HepG2 (cell line): ENCODE results near the gene EXOC7. TPM values are rescaled to one million over a fixed set of nuclear protein-coding genes. Genes with fewer than 3 reads are reported as not detected.

ENCODE experiments used
- ATAC-seq: fragments of 200-7000 bp; cut with Tn5 transposase; 3 replicates; pipeline ENCODE4 v1.9.1; 2020; ENCODE audit warnings: mild to moderate bottlenecking, moderate library complexity
- BruUV-seq: library from RNA; stranded (reverse); fragments of 400-500 nt; replicated peaks from 2 replicates; lab custom pipeline; 2021; lab: Mats Ljungman, UMichigan
- CTCF ChIA-PET: fragments of 300-600 bp; formaldehyde crosslinking; extraction: SDS; loops from one replicate; lab custom pipeline; 2021; ENCODE audit warnings: low total read pairs, inconsistent platforms, low intra/inter-chr PET ratio; lab: Yijun Ruan, JAX
- POLR2A ChIA-PET: fragments of 350-600 bp; sonication (Branson Sonifier 250); formaldehyde crosslinking; loops from one replicate; lab custom pipeline; 2020; ENCODE audit warnings: antibody characterized with exemption, inconsistent platforms; lab: Yijun Ruan, JAX
- DNase-seq: peaks from one replicate; pipeline ENCODE4 v3.0.0-alpha.2; 2015; ENCODE audit warnings: low spot score
- FAIRE-seq: peaks from 3 replicates; lab custom pipeline; 2011; peaks lifted over from hg19 to GRCh38; lab: Jason Lieb, UNC
- H2AFZ ChIP-seq: one replicate; pipeline ENCODE4 v1.6.1; 2011; ENCODE audit warnings: low read length, inconsistent platforms
- H3K27ac ChIP-seq: fragments of 300-600 bp; 3 replicates; pipeline ENCODE4 v1.8.0; 2011; ENCODE audit warnings: mixed run types, mild to moderate bottlenecking, mixed read lengths, low read length, inconsistent platforms; ENCODE audit not compliant: insufficient read depth; ENCODE audit errors: extremely low read length
- H3K27me3 ChIP-seq, 2 experiments: fragments of 200-600 bp in 1 of 2; 2 replicates in 1 of 2; 3 replicates in 1 of 2; pipeline versions ENCODE4 v1.6.0 to v1.8.0; 2011; ENCODE audit warnings: low read length in 2 of 2, mild to moderate bottlenecking in 2 of 2, moderate library complexity in 2 of 2, inconsistent platforms in 1 of 2; ENCODE audit not compliant: insufficient read depth in 2 of 2, control insufficient read depth in 1 of 2
- H3K36me3 ChIP-seq, 2 experiments: fragments of 200-600 bp in 1 of 2; replicated peaks in 1 of 2; 2 replicates in 1 of 2; 3 replicates in 1 of 2; pipeline versions ENCODE4 v1.5.1 to v1.8.0; 2011; ENCODE audit warnings: low read length in 2 of 2, inconsistent platforms in 1 of 2; ENCODE audit not compliant: insufficient read depth in 2 of 2, control insufficient read depth in 1 of 2
- H3K4me1 ChIP-seq: 2 replicates; pipeline ENCODE4 v1.5.1; 2012; ENCODE audit warnings: low read length, inconsistent platforms; ENCODE audit not compliant: insufficient read depth
- H3K4me2 ChIP-seq: 2 replicates; pipeline ENCODE4 v1.6.0; 2011; ENCODE audit warnings: low read depth, low read length, inconsistent platforms
- H3K4me3 ChIP-seq, 3 experiments: fragments of 200-600 bp in 1 of 3; sonication (generic), shearing (Covaris generic) in 1 of 3; replicated peaks in 1 of 3; 2 replicates each; pipeline ENCODE4 v1.5.1; 2011 to 2016; ENCODE audit warnings: low read length in 3 of 3, inconsistent platforms in 2 of 3, low read depth in 2 of 3, mild to moderate bottlenecking in 2 of 3, control low read depth in 1 of 3, mixed read lengths in 1 of 3; ENCODE audit not compliant: insufficient read depth in 1 of 3
- H3K79me2 ChIP-seq: one replicate; pipeline ENCODE4 v1.6.1; 2011; ENCODE audit warnings: low read length, inconsistent platforms; ENCODE audit not compliant: insufficient read depth
- H3K9ac ChIP-seq: 2 replicates; pipeline ENCODE4 v1.6.0; 2011; ENCODE audit warnings: mild to moderate bottlenecking, low read depth, low read length, inconsistent platforms; ENCODE audit not compliant: insufficient read depth
- H3K9me3 ChIP-seq: 2 replicates; pipeline ENCODE4 v1.5.1; 2012; ENCODE audit warnings: mild to moderate bottlenecking, low read length
- H4K20me1 ChIP-seq: 2 replicates; pipeline ENCODE4 v1.6.0; 2011; ENCODE audit warnings: inconsistent platforms, mild to moderate bottlenecking, low read length, moderate library complexity; ENCODE audit not compliant: insufficient read depth
- MIER2 ChIP-seq: IDR thresholded peaks from 2 replicates; pipeline ENCODE4 v1.6.1; 2016; ENCODE audit warnings: missing biosample characterization, missing genetic modification reagents
- MTF2 ChIP-seq: sonication (generic); formaldehyde crosslinking; IDR thresholded peaks from 2 replicates; pipeline ENCODE4 v1.5.0; 2020; ENCODE audit warnings: missing genetic modification reagents, borderline replicate concordance
- SALL1 ChIP-seq: sonication (generic); formaldehyde crosslinking; IDR thresholded peaks from 2 replicates; pipeline ENCODE4 v1.8.0; 2022; ENCODE audit warnings: mild to moderate bottlenecking, missing genetic modification reagents
- SMC3 ChIP-seq: IDR thresholded peaks from 2 replicates; pipeline ENCODE4 v1.6.1; 2011; ENCODE audit warnings: low read length, improper control_type of control experiment
- WIZ ChIP-seq: sonication (generic); formaldehyde crosslinking; IDR thresholded peaks from 2 replicates; pipeline ENCODE4 v1.5.1; 2020; ENCODE audit warnings: mild to moderate bottlenecking, missing genetic modification reagents
- ZNF263 ChIP-seq: sonication (generic); formaldehyde crosslinking; IDR thresholded peaks from 2 replicates; pipeline ENCODE4 v1.4.0; 2020; ENCODE audit warnings: missing genetic modification reagents
- ZNF629 ChIP-seq: sonication (generic); formaldehyde crosslinking; conservative IDR thresholded peaks from 2 replicates; pipeline ENCODE4 v1.5.0; 2020; ENCODE audit warnings: missing genetic modification reagents
- ZNF816 ChIP-seq: sonication (generic); formaldehyde crosslinking; IDR thresholded peaks from 2 replicates; pipeline ENCODE4 v1.8.0; 2022; ENCODE audit warnings: missing genetic modification reagents, mild to moderate bottlenecking, borderline replicate concordance
- ZSCAN25 ChIP-seq: sonication (generic); formaldehyde crosslinking; IDR thresholded peaks from 2 replicates; pipeline ENCODE4 v1.8.0; 2022; ENCODE audit warnings: mild to moderate bottlenecking, missing genetic modification reagents
- WGBS: methylation state at CpG from one replicate; pipeline ENCODE4 v1.1.6; 2017; ENCODE audit warnings: low lambda C conversion rate; 5-methylcytosine and 5-hydroxymethylcytosine counted together
- in situ Hi-C: cut with HindIII; loops from 2 replicates; pipeline ENCODE4 v1.10.0; 2017; ENCODE audit warnings: low pct_unique_long_range_greater_than_20kb; ENCODE audit not compliant: extremely low pct_ligation_motif_present
- intact Hi-C: fragments of 100-400 bp; cut with micrococcal nuclease; formaldehyde crosslinking; loops from one replicate; pipeline ENCODE4 v1.10.0; 2022; ENCODE audit not compliant: unreplicated experiment
- polyA plus RNA-seq, 8 experiments: library from polyadenylated mRNA; depleted of rRNA in 3 of 8; stranded (reverse) in 7 of 8; unstranded in 1 of 8; fragments of >200 nt; fragmentation: Illumina TruSeq in 4 of 8; extraction: Trizol in 4 of 8; gene quantifications; 2 replicates each; pipeline versions ENCODE4 v1.2.1 to v1.2.3, GENCODE V29; 2011 to 2016; ENCODE audit warnings: low read depth in 4 of 8, missing spikeins in 1 of 8, mixed read lengths in 1 of 8; ENCODE audit not compliant: insufficient read depth in 1 of 8
- total RNA-seq, 5 experiments: library from RNA; depleted of rRNA; stranded (reverse); fragments of >200 nt; fragmentation: Illumina TruSeq; extraction: Trizol; gene quantifications; 2 replicates each; pipeline ENCODE4 v1.2.3, GENCODE V29; 2016; ENCODE audit warnings: low read depth in 1 of 5
- TF ChIP-seq, protein P1 (sequence below): sonication (generic); formaldehyde crosslinking; IDR thresholded peaks from 2 replicates; pipeline ENCODE4 v1.5.0; 2020; ENCODE audit warnings: mild to moderate bottlenecking, missing genetic modification reagents, moderate library complexity

The EXOC7 gene
- total and polyA plus RNA-seq, 2 of the 13 experiments (the other 11 are each of a cell fraction or from before 2014, with no cell fraction given) = 86.9 to 116 TPM

GRCh38 chr17:76124582-76125390 is 21.2 kb upstream of the EXOC7 start:
- no peak for TF ChIP-seq MIER2 (CRISPR knock-in tag)
- TF ChIP-seq ZNF816 (CRISPR knock-in tag) = no peak
- no peak for TF ChIP-seq WIZ (CRISPR knock-in tag)
- 0 out of 2 replicates have a peak, but pooled peaks have one; percentile 43 for TF ChIP-seq ZSCAN25 (CRISPR knock-in tag)
- TF ChIP-seq SMC3 = peak; percentile 22; the same call in 1 of the 2 replicates
- TF ChIP-seq SALL1 (CRISPR knock-in tag) = 0 out of 2 replicates have a peak, but pooled peaks have one; percentile 16
- TF ChIP-seq, protein P1, sequence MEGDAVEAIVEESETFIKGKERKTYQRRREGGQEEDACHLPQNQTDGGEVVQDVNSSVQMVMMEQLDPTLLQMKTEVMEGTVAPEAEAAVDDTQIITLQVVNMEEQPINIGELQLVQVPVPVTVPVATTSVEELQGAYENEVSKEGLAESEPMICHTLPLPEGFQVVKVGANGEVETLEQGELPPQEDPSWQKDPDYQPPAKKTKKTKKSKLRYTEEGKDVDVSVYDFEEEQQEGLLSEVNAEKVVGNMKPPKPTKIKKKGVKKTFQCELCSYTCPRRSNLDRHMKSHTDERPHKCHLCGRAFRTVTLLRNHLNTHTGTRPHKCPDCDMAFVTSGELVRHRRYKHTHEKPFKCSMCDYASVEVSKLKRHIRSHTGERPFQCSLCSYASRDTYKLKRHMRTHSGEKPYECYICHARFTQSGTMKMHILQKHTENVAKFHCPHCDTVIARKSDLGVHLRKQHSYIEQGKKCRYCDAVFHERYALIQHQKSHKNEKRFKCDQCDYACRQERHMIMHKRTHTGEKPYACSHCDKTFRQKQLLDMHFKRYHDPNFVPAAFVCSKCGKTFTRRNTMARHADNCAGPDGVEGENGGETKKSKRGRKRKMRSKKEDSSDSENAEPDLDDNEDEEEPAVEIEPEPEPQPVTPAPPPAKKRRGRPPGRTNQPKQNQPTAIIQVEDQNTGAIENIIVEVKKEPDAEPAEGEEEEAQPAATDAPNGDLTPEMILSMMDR (CRISPR knock-in tag) = peak; percentile 48
- no peak for TF ChIP-seq ZNF629 (CRISPR knock-in tag)
- TF ChIP-seq ZNF263 (CRISPR knock-in tag) = 0 out of 2 replicates have a peak, but pooled peaks have one; percentile 34
- no peak for TF ChIP-seq MTF2 (CRISPR knock-in tag)
- no peak overlapping the region for H3K4me2 ChIP-seq
- ChIA-PET POLR2A (interaction anchor here (0.8 to 2.8 kb wide), 5 partner anchors 9 to 53 kb away, joined by 3 to 13 read pairs (median 4); no protein-coding TSS in a partner anchor), CTCF (interaction anchor here (1.0 to 5.1 kb wide), 5 partner anchors 23 to 154 kb away, joined by 3 to 35 read pairs (median 6); no protein-coding TSS in a partner anchor)
- no peak overlapping the region for H3K9ac ChIP-seq
- ATAC-seq (peak; percentile 20), FAIRE-seq (peak; percentile 49), DNase-seq (no peak)
- no TSS peak for BruUV-seq
- H4K20me1 ChIP-seq = no peaks in the 10 kb centered on the region
- no peak overlapping the region for H3K4me3 ChIP-seq
- H3K36me3 ChIP-seq = no peaks in the 10 kb centered on the region
- H3K79me2 ChIP-seq = no peaks in the 10 kb centered on the region
- H3K9me3 ChIP-seq = no peaks in the 10 kb centered on the region
- H3K27me3 ChIP-seq = peaks cover 0 to 13% of the 10 kb centered on the region in 2 experiments; a peak in 3 of 5 replicates
- in situ Hi-C loops = loop anchor here (5.0 kb wide), 2 partner anchors 33 to 153 kb away; no protein-coding TSS in a partner anchor
- 64% methylated on average over 19 of the region's 22 CpGs for WGBS
- peaks cover 17% of the 10 kb centered on the region for H3K4me1 ChIP-seq
- intact Hi-C loops = no loop called here
- no peak overlapping the region for H2AFZ ChIP-seq
- no peak overlapping the region for H3K27ac ChIP-seq
